ENCODE results near the gene ABL1.

The ABL1 gene

GRCh38 chr9:130934702-130935647 lies 99.9 kb downstream of the ABL1 start:
- DNase-seq = no peak

- no peak for DNase-seq
These were observed 100.7 kb downstream of the ABL1 start for GRCh38 chr9:130935648-130936271.

GRCh38 chr9:130936285-130937117 lies 101.4 kb downstream of the ABL1 start:
- DNase-seq = no peak

Measured in effector CD8-positive, alpha-beta T cell (primary cell).